DLD1 (cell line): ENCODE results near the gene GTF3C1.

Experiments used
- in situ Hi-C: cut with HindIII; loops from 2 replicates; pipeline ENCODE4 v1.10.0; 2017; ENCODE audit warnings: low sequenced_read_pairs

GTF3C1 gene

DNA sequence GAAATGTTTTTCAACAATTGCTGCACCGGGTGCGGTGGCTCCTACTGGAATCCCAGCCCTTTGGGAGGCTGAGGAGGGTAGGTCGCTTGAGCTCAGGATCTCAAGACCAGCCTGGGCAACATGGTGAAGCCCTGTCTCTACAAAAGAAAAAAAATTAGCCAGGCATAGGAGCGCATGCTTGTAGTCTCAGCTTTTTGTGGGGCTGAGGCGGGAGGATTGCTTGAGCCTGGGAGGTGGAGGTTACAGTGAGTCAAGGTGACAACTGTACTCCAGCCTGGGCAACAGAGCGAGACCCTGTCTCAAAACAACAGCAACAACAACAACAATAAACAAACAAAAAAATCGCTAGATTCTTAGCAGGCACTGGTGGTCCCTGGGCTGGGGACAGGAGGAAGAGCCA is 119.2 kb downstream of the GTF3C1 start:
- in situ Hi-C loops, result no loop called here

DNA sequence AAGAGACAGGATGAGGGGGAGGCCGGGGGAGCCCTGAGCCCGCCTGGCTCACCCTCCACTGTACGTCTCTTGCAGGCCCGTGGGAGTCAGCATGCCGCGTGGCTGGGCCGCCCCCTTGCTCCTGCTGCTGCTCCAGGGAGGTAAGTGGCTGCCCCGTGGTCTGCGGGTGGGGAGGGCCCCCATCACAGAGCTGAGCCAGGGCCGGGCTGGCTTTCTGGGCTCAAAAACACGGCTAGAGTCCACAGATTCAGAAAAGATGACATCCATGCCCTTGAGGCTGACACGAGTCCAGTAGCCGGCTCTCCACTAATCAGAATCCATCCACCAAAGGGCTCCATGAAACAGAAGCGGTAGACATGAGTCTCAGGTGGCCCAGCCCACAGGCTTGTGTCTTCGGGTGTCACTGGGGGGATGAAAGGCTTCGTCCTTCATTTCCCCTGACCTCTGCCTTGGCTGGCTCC is 119.7 kb downstream of the GTF3C1 start:
- in situ Hi-C loops, result no loop called here

DNA sequence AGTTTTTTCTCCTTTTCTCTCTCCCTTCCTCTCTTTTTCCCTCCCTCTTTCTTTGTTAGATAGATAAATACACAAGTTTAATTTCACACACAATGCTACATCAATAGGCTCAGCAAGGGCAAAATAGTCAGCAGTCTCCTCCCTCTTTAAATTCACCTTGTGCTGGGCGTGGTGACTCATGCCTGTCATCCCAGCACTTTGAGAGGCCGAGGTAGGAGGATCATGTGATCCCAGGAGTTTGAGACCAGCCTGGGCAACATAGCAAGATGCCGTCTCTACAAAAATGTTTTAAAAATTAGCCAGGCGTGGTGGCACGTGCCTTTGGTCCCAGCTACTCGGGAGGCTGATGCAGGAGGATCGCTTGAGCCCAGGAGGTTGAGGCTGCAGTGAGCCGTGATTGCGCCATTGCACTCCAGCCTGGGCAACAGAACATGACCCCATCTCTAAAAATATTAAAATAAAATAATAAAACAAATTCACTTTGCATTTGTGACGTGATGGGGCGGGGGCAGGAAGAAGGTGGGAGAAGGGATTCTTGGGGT is 120.3 kb downstream of the GTF3C1 start:
- in situ Hi-C loops, result no loop called here

DNA sequence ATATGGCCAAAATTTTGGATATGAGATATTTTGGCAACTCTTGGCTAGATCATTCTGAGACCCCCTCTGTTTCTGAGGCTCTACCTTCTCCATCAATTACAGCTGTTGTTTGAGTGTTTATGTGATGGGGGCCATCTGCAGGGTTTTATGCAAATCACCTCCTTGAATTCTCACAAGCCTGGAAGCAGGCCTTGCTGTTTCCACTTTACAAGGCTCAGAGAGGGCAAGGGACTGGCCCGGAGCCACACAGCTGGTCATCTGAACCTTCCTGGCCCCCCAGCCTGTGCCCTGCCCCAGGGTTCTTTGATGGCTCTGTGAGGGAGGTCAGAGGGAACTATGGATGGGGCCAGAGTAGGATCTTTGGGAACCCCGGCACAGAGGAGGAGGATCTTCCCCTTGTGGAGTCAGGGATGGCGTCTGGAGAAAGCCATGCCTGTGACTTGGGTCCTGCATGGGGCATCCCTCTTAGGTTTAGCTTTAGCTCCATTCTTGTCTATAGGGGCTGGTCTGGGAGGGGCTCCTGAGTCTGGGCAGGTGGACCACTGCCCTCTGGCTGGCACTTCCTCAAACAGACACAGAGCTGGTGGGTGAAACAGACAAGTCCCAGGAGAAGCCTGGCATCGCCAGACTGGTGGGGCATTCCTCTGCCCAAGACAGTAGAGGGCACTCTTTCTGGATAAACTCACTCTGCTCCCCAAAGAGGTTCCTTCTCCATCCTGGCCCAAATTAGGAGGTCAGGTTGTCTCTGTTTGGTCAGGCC is 121.5 kb downstream of the GTF3C1 start:
- in situ Hi-C loops, result no loop called here

DNA sequence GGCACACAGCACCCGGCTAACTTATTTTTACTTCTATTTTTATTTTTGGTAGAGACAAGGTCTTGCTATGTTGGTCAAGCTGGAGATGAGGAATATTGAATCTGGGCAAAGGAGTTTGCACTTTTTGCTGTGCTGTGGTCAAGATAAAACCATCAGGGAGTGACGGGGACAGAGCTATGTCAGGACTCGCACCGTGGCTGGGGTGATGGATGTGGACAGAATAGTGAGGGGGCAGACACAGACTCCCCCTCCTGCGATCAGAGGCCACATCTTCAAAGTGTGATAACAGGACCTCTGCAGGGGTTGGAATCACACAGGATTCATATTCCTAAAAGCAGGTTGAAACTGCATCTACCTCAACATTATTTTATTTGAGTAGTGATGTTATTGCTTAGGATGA is 122.2 kb downstream of the GTF3C1 start:
- in situ Hi-C loops, result no loop called here

DNA sequence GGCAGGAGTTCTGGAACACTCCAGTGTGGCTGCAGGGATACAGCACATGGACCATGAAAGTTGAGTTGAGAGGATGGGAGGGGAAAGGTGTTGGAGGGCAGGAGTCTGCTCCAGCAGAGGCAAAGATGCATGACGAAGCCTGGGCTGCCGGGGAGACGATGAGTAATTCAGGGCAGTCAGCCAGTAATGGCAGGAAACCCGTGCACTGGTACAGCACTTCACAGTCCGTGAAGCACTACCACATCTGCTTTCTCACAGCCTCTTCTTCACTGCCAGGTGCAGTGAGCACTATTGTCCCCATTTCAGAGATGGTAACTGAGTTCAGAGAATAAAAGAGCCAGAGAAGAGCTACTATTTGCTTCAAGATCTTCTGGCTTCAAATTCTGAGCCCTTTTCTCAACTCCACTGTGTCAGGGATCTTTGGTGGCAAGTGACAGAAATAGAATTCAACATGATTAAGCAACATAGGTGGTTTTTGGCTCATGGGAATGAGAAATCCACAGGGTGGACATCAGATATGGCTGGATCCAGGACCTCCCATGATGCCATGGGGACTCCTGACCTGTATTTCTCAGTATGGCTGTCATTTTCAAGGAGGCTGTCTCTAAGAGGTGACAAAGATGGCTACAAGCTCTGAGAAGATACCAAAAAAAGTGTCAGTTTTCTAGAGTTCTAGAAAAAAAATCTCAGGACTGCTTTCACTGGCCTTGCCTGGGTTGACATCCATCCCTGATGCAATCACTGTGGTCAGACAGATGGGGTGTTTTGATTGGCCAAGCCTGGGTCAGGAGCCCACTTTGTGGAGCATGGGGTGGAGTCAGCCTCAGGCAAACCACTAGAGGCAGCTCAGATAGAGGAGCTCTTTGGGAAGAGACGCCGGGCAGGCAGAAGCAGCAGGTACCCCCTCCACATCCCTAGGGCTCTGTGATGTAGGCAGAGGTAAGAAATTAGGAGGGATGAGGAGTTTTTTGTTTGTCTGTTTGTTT is 123.0 kb downstream of the GTF3C1 start:
- in situ Hi-C loops, result no loop called here

DNA sequence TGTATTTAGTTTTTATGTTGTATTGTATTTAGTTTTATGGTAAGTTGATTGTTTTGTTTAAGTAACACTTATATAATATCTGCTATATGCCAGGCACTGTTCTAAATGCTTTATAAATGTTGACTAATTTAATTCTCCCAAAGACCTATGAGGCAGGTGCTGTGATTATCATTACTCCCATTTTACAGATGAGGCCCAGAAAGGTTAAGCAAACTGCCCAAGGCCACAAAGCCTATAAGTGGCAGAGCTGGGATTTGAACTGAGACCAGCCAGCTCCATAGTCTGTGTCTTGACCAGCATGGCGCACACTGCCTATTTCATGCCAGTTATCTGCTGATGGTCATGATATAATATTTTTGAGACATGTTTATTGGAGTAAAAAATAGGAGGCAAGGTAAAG is 123.8 kb downstream of the GTF3C1 start:
- in situ Hi-C loops, result no loop called here

DNA sequence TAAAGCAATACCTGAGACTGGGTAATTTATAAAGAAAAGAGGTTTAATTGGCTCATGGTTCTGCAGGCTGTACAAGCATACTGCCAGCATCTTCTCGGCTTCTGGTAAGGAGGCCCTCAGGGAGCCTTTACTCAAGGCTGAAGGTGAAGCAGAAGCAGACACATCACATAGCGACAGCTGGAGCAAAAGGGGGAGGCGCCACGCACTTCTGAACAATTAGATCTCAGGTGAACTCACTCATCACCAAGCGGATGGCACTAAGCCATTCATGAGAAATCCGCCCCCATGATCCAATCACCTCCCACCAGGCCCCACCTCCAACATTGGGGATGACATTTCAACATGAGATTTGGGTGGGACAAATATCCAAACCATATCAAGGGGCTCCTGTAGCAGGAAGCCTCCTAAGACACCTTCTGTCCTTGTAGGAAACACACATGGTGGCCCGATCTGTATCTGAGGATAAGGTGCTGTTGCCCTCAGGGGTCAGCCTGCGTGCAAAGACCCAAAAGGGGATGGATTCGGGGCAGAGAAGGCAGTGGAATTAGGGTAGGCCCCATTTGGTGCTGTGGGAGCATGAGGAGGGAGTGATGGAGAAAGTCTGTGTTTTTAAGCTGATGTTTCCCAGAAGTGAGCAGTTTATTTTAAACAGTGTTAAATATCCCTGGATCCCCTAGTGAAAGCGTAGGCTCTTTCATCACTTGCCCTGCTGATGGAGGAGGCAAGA is 124.8 kb downstream of the GTF3C1 start:
- in situ Hi-C loops, result no loop called here

DNA sequence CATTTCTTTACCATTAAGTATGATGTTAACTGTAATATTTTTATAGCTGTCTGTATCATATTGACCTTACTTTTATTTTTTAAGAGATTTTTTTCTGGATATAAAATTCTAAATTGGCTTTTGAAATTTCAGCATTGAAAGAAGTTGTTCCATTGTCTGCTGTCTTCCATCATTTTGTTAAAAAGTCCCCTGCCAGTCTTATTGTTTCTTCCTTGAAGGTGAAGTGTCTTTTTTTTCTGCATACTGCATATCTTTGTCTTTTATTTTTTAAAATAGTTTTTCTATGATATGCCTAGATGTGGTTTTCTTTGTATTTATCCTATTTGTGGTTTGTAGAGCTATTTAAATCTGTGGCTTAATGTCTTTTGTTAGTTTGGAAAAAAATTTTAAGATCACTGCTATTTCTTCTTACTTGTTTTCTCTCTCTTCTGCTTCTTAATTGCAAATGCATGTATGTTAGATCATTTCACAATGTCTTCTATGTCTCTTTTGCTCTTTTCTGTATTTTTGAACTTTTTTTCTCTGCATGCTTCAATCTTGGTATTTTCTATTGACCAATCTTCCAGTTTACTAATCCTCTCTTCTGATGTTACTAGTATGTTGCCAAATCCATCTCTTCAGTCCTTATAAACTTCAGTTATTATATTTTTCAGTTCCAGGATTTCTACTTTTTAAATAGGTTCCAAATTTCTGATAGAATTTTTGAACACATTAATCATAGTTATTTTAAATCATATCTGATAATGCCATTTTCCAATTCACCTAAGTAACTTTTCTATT is 127.6 kb downstream of the GTF3C1 start:
- in situ Hi-C loops, result no loop called here

DNA sequence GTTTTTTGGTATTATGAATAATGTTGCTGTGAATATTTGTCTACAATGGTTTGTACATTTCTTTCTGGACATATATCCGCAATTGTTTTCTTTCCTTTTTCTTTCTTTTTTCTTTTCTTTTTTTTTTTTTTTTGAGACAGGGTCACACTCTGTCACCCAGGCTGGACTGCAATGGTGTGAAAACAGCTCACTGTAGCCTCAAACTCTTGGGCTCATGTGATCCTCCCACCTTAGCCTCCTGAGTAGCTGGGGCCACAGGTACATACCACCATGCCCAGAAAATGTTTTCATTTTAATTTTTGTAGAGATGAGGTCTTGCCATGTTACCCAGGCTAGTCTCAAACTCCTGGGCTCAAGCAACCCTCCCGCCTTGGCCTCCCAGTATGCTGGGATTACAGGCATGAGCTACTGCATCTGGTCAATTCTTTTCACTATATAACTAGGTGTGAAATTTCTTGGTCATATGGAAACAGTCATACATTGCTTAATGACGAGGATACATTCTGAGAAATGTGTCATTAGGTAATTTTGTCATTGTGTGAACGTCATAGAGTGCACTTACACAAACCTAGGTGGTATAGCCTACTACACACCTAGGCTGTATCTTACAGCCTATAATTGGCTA is 132.6 kb downstream of the GTF3C1 start:
- in situ Hi-C loops, result no loop called here

DNA sequence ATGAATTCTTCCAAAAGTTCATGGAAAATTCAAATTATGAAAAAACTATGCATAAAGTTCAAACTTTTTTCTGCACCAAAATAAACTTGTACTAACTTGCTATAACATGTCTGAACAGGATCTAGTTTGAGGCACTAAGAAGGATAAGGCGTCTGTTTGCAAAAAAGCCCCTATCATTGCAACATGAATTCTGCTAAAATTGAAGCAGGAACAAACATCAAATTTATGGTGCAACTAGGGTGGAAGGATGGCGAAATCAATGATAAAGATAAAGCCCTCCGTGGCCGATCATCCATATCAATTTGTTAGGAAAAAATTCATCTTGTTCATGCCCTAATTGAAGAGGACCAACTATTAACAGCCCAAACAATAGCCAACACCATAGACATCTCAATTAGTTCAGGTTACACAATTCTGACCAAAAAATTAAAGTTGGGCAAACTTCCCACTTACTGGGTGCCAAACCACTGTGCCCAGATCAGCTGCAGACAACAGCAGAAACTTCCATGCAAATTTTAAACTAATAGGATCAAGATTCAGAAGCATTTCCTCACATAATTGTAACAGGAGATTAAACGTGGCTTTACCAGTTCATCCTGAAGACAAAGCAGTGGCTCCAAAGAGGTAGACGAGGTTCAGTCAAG is 134.8 kb downstream of the GTF3C1 start:
- in situ Hi-C loops, result no loop called here

DNA sequence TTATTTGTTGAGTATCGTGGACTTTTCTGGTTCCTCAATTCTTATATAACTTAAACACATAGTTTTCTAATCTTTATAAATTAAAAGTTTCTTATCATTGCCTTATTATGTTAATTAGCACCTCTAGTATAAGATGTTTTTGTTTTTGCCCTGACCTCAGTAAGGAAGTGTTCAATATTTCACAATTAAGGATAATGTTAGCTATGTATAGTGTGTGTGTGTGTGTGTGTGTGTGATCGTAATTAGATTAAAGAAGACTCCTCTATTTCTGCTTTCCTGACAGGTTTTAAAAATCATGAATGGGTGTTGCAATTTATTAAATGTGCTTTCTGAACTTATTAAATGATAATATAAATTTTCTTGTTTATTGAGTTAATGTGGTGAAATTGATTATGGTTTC is 135.8 kb downstream of the GTF3C1 start:
- in situ Hi-C loops, result no loop called here

DNA sequence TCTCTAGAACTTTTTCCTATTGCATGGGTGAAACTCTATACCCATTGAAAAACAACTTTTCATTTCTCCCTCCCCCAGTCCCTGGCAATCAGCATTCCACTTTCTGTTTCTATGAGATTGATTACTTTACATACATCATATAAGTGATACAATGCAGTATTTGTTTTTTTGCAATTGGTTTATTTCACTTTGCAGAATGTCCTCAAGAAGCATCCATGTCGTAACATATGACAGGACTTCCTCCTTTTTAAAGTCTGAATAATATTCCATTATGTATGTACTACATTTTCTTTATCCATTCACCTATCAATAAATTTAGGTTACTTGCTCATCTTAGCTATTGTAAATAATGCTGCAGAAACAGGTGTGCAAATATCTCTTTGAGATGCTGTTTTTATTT is 139.0 kb downstream of the GTF3C1 start:
- in situ Hi-C loops, result no loop called here
